ENCODE results near the gene OASL. TPM values are rescaled to one million over a fixed set of nuclear protein-coding genes. Genes with fewer than 3 reads are reported as not detected.
A peak's percentile ranks its signal among the peaks of the same experiment; 100 is the strongest.

The OASL gene
- polyA plus RNA-seq, 1 experiment: 0.05 TPM

- CTCF ChIA-PET: interaction anchor here (0.6 to 2.0 kb wide), 30 partner anchors 8 to 626 kb away, joined by 3 to 16 read pairs (median 3); partner anchors contain the start of genes C12orf43, OASL, POP5 and UNC119B
Measured at GRCh38 chr12:121060149-121061001, 21.3 kb upstream of the OASL start.

DNA sequence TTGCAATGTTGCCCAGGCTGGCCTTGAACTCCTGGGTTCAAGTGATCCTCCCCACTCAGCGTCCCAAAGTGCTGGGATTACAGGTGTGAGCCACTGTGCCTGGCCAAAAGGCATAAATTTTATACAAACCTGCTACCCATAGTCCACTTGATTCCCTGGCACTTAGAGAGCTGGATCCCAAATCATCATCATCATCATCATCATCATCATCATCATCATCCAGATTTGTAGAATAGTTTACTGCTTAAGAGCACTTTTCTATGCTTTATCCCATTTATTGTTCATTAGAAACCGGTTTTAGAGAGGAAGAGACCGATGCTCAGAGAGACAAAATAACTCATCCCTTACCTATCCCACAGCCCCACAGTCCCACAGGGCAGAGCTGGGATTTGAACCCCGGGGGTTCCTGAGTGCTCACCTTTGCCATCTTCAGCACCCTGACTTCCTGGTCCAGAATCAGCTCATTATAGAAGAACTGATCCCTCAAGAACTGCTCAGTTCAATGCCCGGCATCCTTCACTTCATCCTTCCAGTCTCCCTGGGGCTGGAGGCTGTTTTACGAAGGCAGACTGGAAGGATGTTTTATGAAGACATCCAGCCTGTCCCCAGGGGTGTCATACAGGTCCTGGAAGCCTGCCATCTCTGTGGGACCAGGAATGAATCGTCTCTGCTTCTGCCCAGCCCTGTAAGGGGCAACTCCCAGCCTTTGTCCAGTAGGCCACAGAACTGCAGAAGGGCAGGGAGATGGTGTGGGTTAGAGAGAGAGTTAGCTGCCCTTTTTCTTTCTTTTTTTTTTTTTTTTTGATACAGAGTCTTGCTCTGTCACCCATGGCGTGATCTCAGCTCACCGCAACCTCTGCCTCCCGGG lies 20.2 kb upstream of the OASL start:
- TF ChIP-seq CTCF (IDR thresholded peaks at IDR 0.05; ENCODE audit: low read depth, low read length): no peak
- DNase-seq (ENCODE audit: low read depth, low spot score): no peak
- POLR2A ChIA-PET: no interaction called here

More at GRCh38 chr12:121060149-121061001, 21.3 kb upstream of the OASL start:
- Histone ChIP-seq H3K27me3 (ENCODE audit: control insufficient read depth, insufficient read depth, low read length) (peaks cover 2% of the 10 kb centered on the region), H3K9me3 (ENCODE audit: control insufficient read depth, insufficient read depth, low read length) (no peaks in the 10 kb centered on the region), H3K4me3 (ENCODE audit: low read depth, low read length) (peak overlapping the region; percentile 43), H3K27ac (ENCODE audit: low read depth, low read length) (peak overlapping the region; percentile 47)
- TF ChIP-seq CTCF (IDR thresholded peaks at IDR 0.05; ENCODE audit: low read depth, low read length): peak; percentile 66
- POLR2A ChIA-PET: no interaction called here
- DNase-seq (ENCODE audit: low read depth, low spot score): no peak

DNA sequence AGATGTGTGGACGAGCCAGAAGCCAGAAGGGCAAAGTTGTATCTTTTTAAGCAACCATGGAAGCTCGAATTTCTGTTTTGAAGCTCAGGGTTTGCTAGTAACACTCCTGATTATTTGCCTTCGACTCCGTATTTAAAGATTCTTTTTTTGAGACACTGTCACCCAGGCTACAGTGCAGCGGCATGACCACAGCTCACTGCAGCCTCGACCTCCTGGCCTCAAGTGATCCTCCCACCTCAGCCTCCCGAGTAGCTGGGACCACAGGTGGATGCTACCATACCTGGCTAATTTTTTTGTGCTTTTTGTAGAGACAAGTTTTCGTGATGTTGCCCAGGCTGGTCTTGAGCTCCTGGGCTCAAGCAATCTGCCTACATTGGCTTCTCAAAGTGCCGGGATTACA lies 18.7 kb upstream of the OASL start:
- no peak for TF ChIP-seq CTCF (IDR thresholded peaks at IDR 0.05; ENCODE audit: low read depth, low read length)
- ChIA-PET CTCF (interaction anchor here (1.0 kb wide), 1 partner anchor 173 kb away, joined by 3 read pairs; no protein-coding TSS in a partner anchor), POLR2A (no interaction called here)
- no peak for DNase-seq (ENCODE audit: low read depth, low spot score)
- Histone ChIP-seq H3K4me3 (ENCODE audit: low read depth, low read length) (no peak overlapping the region), H3K27ac (ENCODE audit: low read depth, low read length) (no peak overlapping the region), H3K9me3 (ENCODE audit: control insufficient read depth, insufficient read depth, low read length) (no peaks in the 10 kb centered on the region), H3K27me3 (ENCODE audit: control insufficient read depth, insufficient read depth, low read length) (peaks cover 2% of the 10 kb centered on the region)

More for the DNA sequence above, 20.2 kb upstream of the OASL start:
- peaks cover 2% of the 10 kb centered on the region for H3K27me3 ChIP-seq (ENCODE audit: control insufficient read depth, insufficient read depth, low read length)
- H3K4me3 ChIP-seq (ENCODE audit: low read depth, low read length): no peak overlapping the region
- no peaks in the 10 kb centered on the region for H3K9me3 ChIP-seq (ENCODE audit: control insufficient read depth, insufficient read depth, low read length)
- CTCF ChIA-PET: interaction anchor here (0.5 to 2.0 kb wide), 27 partner anchors 8 to 482 kb away, joined by 3 to 16 read pairs (median 4); partner anchors contain the start of genes C12orf43, OASL, POP5 and UNC119B
- no peak overlapping the region for H3K27ac ChIP-seq (ENCODE audit: low read depth, low read length)

DNA sequence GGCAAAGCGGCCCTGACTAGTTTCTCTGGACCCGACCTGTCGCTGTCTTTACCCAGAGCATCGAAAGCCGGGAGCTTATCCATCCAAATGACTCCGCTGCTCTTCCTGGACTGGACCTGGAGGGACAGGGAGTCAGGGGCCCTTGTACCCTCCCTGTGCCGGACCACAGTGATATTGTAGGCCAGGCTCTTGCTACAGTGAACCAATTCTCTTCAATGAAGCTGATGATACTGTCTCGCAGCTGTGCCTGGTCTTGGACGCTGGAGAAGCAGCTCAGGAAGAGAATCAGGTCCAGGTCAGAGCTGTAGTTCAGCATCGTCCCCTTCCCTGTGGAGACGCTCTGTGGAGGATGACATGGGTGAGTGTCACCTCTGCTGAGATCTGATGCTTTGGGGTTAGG lies 14.7 kb upstream of the OASL start:
- ChIA-PET CTCF (no interaction called here), POLR2A (no interaction called here)
- H3K9me3 ChIP-seq (ENCODE audit: control insufficient read depth, insufficient read depth, low read length): no peaks in the 10 kb centered on the region
- TF ChIP-seq CTCF (IDR thresholded peaks at IDR 0.05; ENCODE audit: low read depth, low read length): no peak
- H3K27ac ChIP-seq (ENCODE audit: low read depth, low read length): no peak overlapping the region
- H3K27me3 ChIP-seq (ENCODE audit: control insufficient read depth, insufficient read depth, low read length): peaks cover 10% of the 10 kb centered on the region
- H3K4me3 ChIP-seq (ENCODE audit: low read depth, low read length): no peak overlapping the region
- DNase-seq (ENCODE audit: low read depth, low spot score): no peak

Data from AG04450 (cell line).